Stimulated activated CD8-positive, alpha-beta memory T cell treated with anti-CD3 and anti-CD28 coated beads, Interleukin-15, amount 100 ng/mL, for 48 hours (primary cell): ENCODE data around the gene KLHL22.
"Not testable (repeated sequence)": the region's sequence is repeated elsewhere in the genome, so short reads cannot be mapped to it uniquely, and the experiment has no call there.

Experiments used
- DNase-seq, 2 donors: peaks; one replicate each; pipeline ENCODE4 v3.0.0-alpha.2; 2020; ENCODE audit warnings: low read depth in 2 of 2

KLHL22 gene

DNA sequence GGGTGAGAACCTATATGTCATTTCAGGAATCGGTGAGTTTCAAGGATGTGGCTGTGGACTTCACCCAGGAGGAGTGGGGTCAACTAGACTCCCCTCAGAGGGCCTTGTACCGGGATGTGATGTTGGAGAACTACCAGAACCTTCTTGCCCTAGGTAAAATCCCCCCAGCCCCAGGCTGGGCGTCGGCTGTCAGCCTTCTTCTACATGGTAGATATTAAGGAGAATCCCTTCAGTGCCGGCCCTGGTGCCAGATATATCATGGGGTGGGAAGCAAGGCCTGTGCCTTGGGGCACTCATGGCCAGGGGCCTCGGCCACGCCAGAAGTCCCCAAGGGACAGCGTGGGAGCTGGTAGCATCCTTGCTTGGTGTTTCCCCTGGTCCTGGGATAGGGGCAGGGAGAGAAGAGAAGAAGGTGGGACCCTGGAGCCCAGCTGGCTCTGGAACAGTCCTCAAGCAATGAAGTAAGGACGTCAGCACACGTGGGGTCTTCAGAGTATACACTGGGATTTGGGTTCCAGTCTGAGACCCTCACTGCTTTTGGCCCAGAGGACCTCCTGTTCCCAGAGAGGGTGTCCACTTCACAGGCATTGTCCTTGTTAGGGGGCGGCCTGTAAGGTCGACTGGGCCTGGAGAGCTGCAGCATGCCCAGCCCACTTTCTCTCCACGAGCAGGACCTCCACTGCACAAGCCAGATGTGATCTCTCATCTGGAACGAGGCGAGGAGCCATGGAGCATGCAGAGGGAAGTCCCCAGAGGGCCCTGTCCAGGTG is 94.8 kb downstream of the KLHL22 start:
- no peak for DNase-seq

DNA sequence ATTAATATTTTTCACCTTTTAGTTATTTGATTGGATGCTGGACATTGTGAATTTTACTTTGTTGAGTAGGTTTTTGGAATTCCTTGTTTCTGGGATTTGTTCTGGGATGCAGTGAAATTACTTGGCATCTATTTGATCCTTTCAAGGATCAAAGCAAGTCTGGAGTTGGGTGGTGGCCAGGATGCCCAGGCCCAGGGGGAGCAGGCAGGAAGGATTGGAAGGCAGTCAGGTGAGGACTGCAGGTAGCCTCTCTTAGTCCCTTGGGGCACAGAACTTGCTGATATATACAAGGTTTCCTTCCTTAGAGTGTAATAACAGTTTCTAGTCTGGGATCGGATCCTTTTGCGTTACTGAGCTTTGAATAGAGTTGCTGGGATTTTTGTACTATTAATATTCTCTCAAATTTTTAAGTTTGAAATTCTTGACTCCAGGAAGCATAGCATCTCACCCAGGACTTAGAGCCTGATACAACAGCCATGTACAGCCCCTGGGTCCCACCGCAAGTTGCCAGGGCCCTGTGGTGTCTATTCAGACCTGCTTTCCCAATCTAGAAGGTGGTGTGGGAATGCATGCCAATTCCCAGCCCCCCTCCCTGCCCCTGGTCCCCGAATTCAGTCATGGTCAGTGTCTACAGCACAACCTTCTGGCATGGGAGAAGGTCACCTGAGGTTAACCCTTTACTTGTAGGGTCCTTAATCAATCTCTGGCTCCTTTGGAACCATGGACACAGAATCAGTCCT is 95.6 kb downstream of the KLHL22 start:
- DNase-seq = no peak

DNA sequence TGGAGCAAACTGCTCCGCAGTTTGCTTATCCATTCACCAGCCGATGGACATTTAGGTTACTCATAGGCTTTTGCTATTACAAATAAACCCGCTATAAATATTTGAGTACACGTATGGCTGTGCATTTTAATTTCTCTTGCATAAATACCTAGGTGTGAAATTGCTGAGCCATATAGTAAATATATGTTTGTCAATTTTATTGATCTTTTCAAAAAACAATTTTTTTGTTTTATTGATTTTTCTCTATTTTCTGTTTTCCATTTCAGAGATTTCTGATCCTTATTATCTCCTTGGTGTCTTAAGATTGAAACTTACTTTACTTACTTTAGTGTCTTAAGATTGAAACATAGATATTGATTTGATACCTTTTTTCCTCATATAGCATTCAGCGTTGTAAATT is 97.2 kb downstream of the KLHL22 start:
- no peak for DNase-seq

DNA sequence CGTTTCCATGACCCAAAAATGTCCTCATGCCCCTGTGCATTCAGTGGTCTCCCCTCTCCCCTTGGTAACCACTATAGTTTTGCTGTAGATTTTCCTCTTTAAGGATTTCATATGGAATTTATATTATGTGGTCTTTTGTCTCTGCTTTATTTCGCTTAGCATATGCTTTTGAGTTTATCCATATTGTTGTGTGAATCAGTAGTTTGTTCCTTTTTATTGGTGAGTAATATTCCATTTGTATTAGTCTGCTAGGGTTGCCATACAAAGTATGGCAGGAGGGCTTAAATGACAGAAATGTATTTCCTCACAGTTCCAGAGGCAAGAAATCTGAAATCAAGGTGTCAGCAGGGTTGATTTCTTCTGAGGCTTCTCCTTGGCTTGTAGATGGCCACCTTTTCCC is 98.1 kb downstream of the KLHL22 start:
- no peak for DNase-seq

DNA sequence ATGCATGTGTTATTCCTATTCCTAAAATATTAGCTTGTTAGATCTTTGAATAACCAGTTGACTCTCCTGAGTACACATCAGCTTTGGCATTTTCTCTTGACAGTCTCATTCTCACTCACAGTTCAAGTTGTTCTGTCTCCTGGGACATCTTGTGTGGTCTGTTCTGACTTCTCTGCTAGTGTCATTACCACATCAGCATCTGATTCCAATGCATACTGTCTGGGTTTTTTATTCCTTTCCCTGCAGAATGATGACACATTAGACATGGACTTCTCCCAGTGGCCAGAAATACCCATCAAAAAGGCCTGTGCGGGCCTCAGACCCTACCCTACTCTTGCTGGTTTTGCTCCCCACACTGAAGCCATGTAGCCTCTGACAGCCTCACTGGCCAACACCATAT is 99.0 kb downstream of the KLHL22 start:
- DNase-seq = no peak

DNA sequence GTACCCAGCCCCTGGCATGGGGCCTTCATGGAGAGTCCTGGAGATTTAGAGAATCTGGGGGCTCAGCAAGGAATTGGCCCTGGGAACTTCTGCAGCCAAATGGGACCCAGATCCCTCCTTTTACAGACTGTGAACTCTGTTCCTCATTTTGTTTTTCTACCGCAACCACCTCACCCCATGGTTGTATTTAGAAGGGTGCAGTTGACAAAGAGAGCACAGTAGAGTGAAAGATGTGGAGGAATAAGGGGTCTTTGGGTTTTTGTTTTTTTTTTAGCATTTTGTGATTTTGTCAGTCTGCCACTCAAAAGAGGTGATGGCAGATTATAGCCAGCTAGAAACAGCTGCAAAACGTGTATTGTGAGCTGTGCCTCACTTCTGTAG is 99.7 kb downstream of the KLHL22 start:
- DNase-seq = no peak

DNA sequence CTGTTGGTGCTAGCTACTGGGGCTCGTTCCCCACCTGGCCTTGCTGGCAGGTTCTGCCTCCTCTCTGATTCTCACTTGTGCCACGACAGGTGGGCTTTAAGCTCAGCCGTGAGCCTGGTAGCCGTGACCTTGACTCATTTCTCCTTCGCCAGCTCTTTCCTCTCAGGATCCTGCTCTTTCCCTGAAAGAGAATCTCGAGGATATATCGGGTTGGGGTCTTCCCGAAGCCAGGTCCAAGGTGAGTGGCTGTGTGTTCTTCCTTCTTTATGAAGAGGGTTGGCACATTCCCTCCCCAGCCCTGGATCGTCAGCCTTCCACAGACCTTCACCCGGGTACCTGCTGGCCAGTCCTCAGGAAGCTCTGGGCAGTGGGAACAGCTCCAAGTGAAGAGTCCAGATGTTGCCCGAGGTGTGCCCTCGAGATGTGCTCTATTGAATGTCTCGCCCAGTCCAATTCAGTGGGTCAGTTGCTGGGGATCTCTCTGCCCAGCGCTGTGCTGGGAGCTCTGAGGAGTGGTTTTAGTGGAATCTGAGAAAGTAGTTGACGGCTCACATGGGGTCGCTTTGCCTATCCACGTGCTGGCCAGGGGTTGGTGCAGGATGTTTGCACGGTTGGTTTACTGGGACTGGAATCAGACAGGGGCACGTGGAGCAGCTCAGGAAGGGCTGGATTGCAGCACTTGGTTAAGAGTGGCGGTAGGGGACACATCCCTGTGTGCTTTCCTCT is 100.3 kb downstream of the KLHL22 start:
- DNase-seq = no peak

DNA sequence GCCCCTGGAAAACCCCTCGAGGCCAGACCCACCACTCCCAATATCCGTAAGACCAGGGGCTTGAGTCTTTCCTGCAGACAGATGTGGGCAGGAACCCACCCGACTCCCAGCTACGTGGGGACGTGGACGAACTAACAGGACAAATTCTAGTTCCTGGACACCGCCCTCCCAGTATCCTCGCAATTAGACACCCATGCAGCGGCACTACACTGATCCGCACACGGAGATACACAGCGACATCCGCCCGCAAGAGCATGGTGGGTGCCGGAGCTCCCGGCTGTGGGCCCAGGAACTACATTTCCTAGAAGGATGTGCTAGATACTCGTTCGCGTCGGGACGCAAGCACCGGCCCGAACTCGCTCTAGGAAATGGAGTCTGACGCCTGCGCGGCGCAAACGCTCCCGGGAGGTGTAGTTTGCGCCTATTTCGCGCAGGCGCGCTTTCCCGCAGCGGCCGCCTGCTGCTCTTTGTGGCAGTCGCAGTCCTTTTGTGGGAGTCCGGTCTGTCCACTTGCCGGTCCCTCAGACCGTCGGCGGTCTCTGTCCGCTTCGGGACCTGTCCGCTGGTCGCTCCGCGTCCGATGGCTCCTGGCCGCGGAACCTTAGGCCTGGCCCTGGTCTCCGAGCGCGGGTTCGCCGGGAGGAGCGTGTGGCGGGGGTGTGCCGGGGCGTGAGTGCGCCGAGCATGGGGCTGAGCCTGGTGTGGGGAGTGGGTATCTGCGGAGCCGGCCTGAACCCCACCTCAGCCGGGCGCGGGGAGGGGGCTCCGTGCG is 101.7 kb downstream of the KLHL22 start, which contains the start of gene ZNF74:
Gene ZNF74 (plus strand): TSS at position 447 of the 772 bp plus-strand sequence. CDS start 478 bp downstream, outside the sequence.
- DNase-seq = peak; percentile 74 to 75

DNA sequence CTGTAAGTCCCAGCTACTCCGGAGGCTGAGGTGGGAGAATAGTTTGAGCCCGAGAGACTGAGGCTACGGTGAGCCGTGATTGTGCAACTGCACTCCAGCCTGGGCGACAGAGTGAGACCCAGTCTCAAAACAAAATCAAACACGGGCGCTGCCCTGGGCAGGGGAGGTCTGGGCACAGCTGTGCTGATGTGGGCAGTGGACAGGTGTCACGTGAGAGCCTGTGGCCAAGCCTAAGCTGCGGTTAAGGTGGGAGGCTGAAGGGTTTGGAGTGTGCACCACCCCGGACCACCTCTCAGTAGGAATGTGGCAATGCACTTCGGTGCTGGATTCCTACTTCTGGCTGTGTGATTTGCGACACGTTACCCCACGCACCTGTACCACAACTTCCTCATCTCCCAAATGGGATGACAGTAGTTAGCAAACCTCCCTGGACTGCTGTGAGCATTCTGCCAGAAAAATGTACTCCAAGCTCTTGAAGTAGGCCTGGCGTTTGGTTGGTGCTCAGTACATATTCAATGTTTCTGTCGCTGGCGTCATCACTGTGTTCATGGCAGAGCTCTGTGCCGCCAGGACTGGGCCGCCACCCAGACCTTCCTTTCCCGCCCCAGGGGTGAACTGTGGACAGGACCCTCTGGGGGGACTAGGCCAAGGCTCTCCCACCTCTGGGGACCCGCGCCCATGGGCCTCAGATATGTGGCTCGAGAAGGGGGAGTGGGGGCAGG is 102.5 kb downstream of the KLHL22 start:
- no peak for DNase-seq

DNA sequence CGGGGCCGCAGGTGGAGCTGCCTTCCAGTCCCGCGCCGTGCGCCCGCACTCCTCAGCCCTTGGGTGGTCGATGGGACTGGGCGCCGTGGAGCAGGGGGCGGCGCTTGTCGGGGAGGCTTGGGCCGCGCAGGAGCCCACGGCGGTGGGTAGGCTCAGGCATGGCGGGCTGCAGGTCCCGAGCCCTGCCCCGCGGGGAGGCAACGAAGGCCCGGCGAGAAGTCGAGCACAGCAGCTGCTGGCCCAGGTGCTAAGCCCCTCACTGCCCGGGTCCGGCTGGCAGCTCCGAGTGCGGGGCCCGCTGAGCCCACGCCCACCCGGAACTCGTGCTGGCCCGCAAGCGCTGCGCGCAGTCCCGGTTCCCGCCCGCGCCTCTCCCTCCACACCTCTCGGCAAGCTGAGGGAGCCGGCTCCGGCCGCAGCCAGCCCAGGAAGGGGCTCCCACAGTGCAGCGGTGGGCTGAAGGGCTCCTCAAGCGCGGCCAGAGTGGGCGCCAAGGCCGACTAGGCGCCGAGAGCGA is 103.2 kb downstream of the KLHL22 start:
- DNase-seq = not testable (repeated sequence)
